ENCODE data around the gene UBASH3B. TPM values are rescaled to one million over a fixed set of nuclear protein-coding genes. Genes with fewer than 3 reads are reported as not detected.

UBASH3B gene
- total RNA-seq, 1 donor: 11.0 TPM

DNA sequence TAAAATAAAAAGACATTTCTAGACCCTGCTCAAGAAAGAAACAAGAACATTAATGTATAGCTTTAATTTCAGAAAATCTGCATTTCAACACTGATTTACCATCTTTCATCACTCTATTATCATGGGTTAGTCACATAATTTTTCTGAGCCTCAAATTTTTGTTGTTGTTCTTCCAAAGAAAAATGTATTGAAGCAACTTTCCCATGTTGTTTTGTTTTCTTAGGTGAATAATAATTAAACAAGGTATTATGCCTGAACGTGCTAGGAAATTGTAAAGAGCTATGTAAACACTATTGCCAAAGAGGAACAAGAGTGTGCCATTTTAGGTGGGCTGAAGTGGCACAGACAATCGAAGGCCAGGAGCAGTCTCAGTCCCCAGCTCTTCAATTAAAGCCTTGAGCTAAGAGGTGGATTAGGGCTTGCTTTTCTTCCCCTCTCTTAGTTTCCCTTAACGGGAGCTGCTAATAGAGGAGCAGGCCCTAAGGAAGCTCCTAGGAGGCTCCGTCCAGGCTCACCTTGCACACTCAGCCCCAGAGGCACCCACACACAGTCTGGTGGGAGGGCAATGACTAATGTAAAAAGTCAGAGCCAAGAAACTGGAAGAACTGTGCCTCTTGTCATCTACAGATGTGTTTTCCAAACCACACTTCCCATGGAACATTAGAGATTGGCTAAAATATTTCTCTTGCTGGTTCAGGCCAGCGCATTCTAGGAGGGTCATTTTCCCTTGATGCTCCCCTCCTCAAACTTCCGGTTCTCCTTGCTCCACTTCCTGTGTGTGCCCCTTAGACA, 8.8 kb upstream of the UBASH3B start:
- no peak for DNase-seq (ENCODE audit: low read depth in 2 of 3, low spot score in 2 of 3)

GRCh38 chr11:122647736-122648275, 7.7 kb upstream of the UBASH3B start:
- no peak for DNase-seq (ENCODE audit: low read depth in 2 of 3, low spot score in 2 of 3)

GRCh38 chr11:122649116-122649515, 6.4 kb upstream of the UBASH3B start:
- no peak for DNase-seq (ENCODE audit: low read depth in 2 of 3, low spot score in 2 of 3)

- no peak for DNase-seq (ENCODE audit: low read depth in 2 of 3, low spot score in 2 of 3)
Observed at GRCh38 chr11:122650619-122651018, 4.9 kb upstream of the UBASH3B start.

DNA sequence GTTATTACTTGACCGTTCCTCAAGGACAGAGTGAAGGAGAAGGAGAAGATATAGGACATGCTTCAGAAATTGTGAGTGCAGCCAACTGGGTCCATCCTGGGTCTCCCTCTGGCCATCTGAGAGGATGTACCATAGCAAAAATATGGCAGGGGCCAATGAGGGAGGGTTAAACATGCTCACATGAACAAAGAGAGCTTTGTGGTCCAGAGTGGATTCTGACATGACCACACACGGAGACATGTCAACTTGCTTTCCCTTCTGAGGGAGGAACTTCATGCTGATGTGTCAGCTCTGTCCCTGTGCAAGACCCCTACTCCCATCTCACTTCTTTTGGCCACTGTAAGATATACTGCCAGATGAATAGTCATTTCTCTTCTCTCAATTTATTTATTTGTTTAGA, 3.0 kb upstream of the UBASH3B start:
- DNase-seq (ENCODE audit: low read depth in 2 of 3, low spot score in 2 of 3): no peak

- no peak for DNase-seq (ENCODE audit: low read depth in 2 of 3, low spot score in 2 of 3)
Observed at GRCh38 chr11:122653916-122654585, 1.5 kb upstream of the UBASH3B start.

- DNase-seq (ENCODE audit: low read depth in 2 of 3, low spot score in 2 of 3): peak; percentile 40 to 57 (median 50)
Observed at GRCh38 chr11:122656073-122656630, 630 bp downstream of the UBASH3B start.

GRCh38 chr11:122656631-122657101, 1.1 kb downstream of the UBASH3B start:
- peak in 2 of 3 donors; percentile 29 to 50 for DNase-seq (ENCODE audit: low read depth in 2 of 3, low spot score in 2 of 3)

- DNase-seq (ENCODE audit: low read depth in 2 of 3, low spot score in 2 of 3): no peak
Observed at GRCh38 chr11:122659676-122660554, 4.4 kb downstream of the UBASH3B start.

- no peak for DNase-seq (ENCODE audit: low read depth in 2 of 3, low spot score in 2 of 3)
Observed at GRCh38 chr11:122661182-122661945, 5.8 kb downstream of the UBASH3B start.

DNA sequence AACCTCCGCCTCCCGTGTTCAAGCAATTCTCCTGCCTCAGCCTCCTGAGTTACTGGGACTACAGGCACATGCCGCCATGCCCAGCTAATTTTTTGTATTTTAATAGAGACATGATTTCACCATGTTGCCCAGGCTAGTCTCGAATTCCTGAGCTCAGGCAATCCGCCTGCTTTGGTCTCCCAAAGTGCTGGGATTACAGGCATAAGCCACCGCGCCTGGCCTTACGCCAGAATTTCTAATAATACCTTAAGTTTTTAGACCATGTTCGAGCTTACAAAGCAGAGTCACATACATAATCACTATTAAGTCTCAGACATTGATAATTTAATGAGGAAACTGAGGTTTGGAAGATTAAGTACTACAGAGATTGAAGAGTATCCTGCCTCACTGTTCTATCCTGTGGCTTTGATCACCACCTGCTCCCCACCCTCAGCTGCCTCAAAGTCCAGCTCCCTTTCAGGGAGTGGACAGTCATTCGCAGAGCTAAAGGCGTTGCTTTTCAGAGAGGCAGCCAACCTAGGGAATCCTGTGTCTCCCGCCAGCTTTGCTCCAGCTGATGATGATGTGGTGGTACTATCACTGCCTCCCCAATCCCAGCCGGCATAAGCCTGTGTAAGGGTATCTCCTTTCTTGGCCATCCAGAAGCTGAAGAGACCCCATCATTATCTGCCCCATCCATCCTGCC, 7.7 kb downstream of the UBASH3B start:
- DNase-seq (ENCODE audit: low read depth in 2 of 3, low spot score in 2 of 3): no peak

GRCh38 chr11:122663764-122664163, 8.2 kb downstream of the UBASH3B start:
- DNase-seq (ENCODE audit: low read depth in 2 of 3, low spot score in 2 of 3): peak in 1 of 3 donors; percentile 30

DNA sequence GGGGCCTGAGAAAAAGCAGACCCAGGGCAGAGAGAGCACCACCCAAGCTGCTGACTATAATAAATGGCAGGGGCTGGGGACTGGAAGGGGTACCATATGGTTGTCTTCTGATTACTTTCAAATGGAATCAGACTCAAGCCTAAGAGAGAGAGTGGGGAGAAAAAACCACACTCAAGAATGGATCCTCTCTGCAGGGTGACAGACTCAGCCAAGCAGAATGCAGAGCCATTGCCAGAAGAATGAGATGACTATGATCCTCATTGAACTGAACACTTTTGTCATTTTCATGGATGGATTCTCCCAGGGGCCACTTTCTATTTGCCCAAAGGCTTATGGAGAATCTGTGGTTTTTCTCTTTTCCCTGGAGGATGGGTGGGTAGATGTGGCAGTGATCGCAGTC, 8.7 kb downstream of the UBASH3B start:
- DNase-seq (ENCODE audit: low read depth in 2 of 3, low spot score in 2 of 3): no peak

DNA sequence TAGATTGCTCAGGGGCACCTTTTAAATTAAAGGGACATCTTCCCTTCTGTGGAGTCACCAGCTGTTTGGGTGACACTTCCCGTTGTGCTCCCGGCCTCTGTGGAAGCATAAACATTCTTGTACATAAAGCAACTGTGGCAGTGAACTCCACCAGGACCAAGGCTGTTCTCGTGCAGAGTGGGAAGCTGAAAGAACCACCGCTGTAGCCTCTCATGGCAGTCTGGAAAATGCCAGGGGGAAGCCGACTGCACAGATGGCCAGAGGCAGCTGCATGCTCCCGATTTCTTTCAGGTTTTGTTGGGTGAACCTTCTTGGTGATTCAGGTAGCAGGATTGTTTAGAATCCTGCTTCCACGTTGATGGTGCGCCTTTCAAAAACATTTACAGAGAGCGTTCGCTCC, 10.3 kb downstream of the UBASH3B start:
- no peak for DNase-seq (ENCODE audit: low read depth in 2 of 3, low spot score in 2 of 3)

GRCh38 chr11:122666743-122667142, 11.2 kb downstream of the UBASH3B start:
- DNase-seq (ENCODE audit: low read depth in 2 of 3, low spot score in 2 of 3): no peak

DNA sequence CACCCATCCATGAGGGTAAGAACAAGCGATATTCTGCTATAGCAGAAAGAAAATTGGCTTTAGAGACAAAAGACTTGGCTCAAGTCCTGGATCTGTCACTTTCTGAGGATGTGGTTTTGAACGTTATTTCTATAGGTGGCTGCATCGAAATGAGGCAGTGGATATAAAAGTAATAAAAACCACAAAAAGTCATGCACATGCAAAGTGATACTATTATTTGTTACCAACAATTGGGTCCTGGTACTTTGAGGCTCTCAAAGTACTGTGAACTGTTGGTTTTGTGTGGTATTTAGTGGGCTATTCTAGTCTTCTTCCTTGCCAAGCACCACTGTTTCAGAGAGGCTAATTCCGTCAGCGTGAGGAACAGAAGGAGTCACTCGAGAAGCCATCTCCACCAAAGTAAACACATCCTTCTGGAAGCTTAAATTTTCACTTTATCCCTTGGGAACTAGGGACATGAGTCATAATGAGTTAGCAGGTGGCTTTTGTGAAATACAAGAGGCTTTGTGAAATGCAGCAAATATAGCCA, 13.1 kb downstream of the UBASH3B start:
- DNase-seq (ENCODE audit: low read depth in 2 of 3, low spot score in 2 of 3): peak in 1 of 3 donors; percentile 72

DNA sequence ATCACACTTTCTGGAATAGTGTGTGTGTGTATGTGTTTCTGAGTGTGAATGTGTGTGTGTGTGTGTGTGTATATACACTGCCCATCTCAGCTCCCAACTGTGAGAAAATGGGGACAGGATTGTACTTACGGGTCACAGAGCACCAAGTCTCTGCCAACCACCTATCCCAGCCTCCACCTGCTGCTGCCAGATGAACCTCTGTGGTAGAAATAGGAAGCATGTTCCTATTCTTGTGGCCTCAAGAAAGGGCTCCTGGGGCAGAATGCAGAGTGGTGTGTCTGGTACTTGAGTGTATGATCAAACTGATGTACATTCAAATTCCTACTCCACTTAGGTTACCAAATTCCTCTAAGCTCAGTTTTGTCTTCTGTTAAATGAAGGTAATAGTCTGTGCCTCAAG, 14.6 kb downstream of the UBASH3B start:
- peak in 1 of 3 donors; percentile 64 for DNase-seq (ENCODE audit: low read depth in 2 of 3, low spot score in 2 of 3)

GRCh38 chr11:122671400-122671891, 15.9 kb downstream of the UBASH3B start:
- DNase-seq (ENCODE audit: low read depth in 2 of 3, low spot score in 2 of 3): peak in 2 of 3 donors; percentile 68 to 90

DNA sequence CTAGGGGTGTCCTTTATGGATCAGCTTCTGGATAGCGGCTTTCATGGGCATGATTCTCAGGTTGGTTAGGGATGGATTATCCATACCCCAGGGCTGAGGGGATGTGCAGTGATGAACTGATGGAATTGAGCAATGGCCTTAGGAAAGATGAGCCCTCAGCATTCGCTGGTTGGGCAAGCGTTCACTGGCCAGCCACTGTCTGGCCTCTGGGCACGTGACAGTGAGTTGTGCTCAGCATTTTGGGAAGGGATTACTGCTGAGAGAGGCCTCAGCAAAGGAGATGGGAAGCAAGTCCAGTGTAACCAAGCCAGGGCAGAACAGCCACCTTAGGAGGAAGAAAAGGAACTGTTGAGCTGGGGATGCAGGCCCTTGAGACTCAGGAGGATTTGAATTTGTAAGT, 17.4 kb downstream of the UBASH3B start:
- no peak for DNase-seq (ENCODE audit: low read depth in 2 of 3, low spot score in 2 of 3)

Data from hematopoietic multipotent progenitor cell (in vitro differentiated cells).